Adrenal gland (tissue), 12 donors: ENCODE results near the gene DHRS13. TPM values are rescaled to one million over a fixed set of nuclear protein-coding genes. Genes with fewer than 3 reads are reported as not detected.
A peak's percentile ranks its signal among the peaks of the same experiment; 100 is the strongest.

Experiments used
- DNase-seq, 7 donors: peaks; one replicate each; pipeline ENCODE4 v3.0.0-alpha.2; 2019 to 2020
- H3K27ac ChIP-seq, 5 donors: fragments of 200-600 bp; sonication (generic) in 4 of 5; 1 replicate in 3 of 5; 2 replicates in 2 of 5; pipeline versions ENCODE4 v1.5.1 to v1.8.0; 2016 to 2020; ENCODE audit warnings: mild to moderate bottlenecking in 1 of 5
- H3K27me3 ChIP-seq: fragments of 200-600 bp; 2 replicates; pipeline ENCODE4 v1.8.0; 2021
- H3K36me3 ChIP-seq, 2 donors: fragments of 200-600 bp; replicated peaks in 1 of 2; 1 replicate in 1 of 2; 2 replicates in 1 of 2; pipeline versions ENCODE4 v1.5.1 to v1.8.0; 2018 to 2022
- H3K4me1 ChIP-seq, 2 donors: fragments of 200-600 bp; replicated peaks in 1 of 2; 1 replicate in 1 of 2; 2 replicates in 1 of 2; pipeline versions ENCODE4 v1.5.1 to v1.8.0; 2018 to 2021
- H3K4me3 ChIP-seq, 4 donors: fragments of 200-600 bp; sonication (generic) in 3 of 4; one replicate each; pipeline ENCODE4 v1.5.1; 2016 to 2018
- H3K9me3 ChIP-seq, 3 donors: fragments of 200-600 bp; sonication (generic) in 1 of 3; replicated peaks in 1 of 3; 1 replicate in 2 of 3; 2 replicates in 1 of 3; pipeline versions ENCODE4 v1.5.1 to v1.8.0; 2016 to 2021
- CTCF ChIP-seq, 6 experiments: fragments of 450-650 bp in 4 of 6; fragments of 200-600 bp in 2 of 6; sonication (generic) in 1 of 6; IDR thresholded peaks; 1 replicate in 5 of 6; 2 replicates in 1 of 6; pipeline versions ENCODE4 v1.5.1 to v1.8.0; 2016 to 2021; ENCODE audit warnings: antibody characterized with exemption in 6 of 6, mild to moderate bottlenecking in 2 of 6, moderate library complexity in 1 of 6
- POLR2A ChIP-seq, 2 donors: fragments of 450-650 bp; IDR thresholded peaks; one replicate each; pipeline ENCODE4 v1.6.1; 2017; ENCODE audit warnings: antibody characterized with exemption in 2 of 2, mild to moderate bottlenecking in 2 of 2, moderate library complexity in 1 of 2
- WGBS, 4 donors: extraction: QIAGEN DNeasy Blood & Tissue Kit in 2 of 4; methylation state at CpG; one replicate each; pipeline versions ENCODE4 v1.1.5 to v1.1.7; 2013 to 2017; 5-methylcytosine and 5-hydroxymethylcytosine counted together
- intact Hi-C, 2 donors: fragments of 100-400 bp; cut with DNase I; formaldehyde crosslinking; loops; one replicate each; pipeline versions ENCODE4 v1.14.1 to v1.15.0; 2022 to 2023
- polyA plus RNA-seq, 3 donors: library from polyadenylated mRNA; stranded (reverse); fragments of 200-250 nt in 2 of 3; fragments of 350-450 nt in 1 of 3; fragmentation: Illumina TruSeq in 1 of 3; extraction: RNeasy Lipid Tissue Mini Kit (QIAGEN cat#74804) in 1 of 3; gene quantifications; one replicate each; pipeline ENCODE4 v1.2.3, GENCODE V29; 2013 to 2014
- total RNA-seq, 9 donors: library from RNA; depleted of rRNA in 4 of 9; stranded (reverse); fragments of >200 nt in 4 of 9; fragments of 120-200 nt in 1 of 9; fragmentation: NEBNext Ultra II Directional in 1 of 9; extraction: Animal tissue kit (Norgen Biotek cat#: 25700) in 1 of 9; gene quantifications; one replicate each; pipeline versions ENCODE4 v1.1.0 to v1.2.4, GENCODE V29; 2013 to 2023
- donor health status: healthy with polysubstance abuse.
- donor health status: Bipolar disorder and iron deficiency.
- donor health status: DM: yes; HTN: yes; CAD: no.
- donor health status: DM: no; HTN: no; CAD: no.
- donor health status: DM: no; HTN: no; CAD: no.
- donor health status: DM: yes; HTN: yes; CAD: no.

DHRS13 gene
- total and polyA plus RNA-seq, 12 donors, result 4.4 to 23.5 (median 14.7) TPM

DNA sequence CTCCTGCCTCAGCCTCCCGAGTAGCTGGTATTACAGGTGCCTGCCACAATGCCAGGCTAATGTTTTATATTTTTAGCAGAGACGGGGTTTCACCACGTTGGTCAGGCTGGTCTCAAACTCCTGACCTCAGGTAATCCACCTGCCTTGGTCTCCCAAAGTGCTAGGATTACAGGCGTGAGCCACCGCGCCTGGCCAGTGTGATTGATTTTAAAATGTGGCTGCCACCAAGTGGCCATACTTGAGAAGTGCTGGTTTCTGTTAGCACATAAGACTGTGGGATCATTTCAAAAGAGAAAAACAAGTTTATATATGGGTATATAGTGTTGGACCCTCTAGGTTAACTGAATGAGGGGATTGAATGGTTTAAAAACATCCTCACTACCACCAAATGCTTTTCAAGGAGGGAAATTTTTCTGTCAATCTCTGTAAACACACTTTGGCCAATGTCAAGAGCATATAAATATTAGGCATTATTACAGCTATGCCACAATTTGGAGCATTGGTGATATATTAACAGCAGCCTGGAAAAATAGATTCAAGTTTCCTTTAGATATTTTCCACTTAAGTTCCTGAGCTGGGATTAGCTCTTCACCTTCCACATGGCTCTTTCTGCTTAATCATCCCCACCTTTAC lies 13.5 kb upstream of the DHRS13 start:
- peaks cover 0 to 16% of the 10 kb centered on the region in 2 donors for H3K4me1 ChIP-seq
- no peak for TF ChIP-seq POLR2A (IDR thresholded peaks at IDR 0.05)
- TF ChIP-seq CTCF (IDR thresholded peaks at IDR 0.05), result peak; percentile 46 to 75 (median 67)
- no peaks in the 10 kb centered on the region for H3K27me3 ChIP-seq
- peaks cover 0 to 98% of the 10 kb centered on the region in 2 donors for H3K36me3 ChIP-seq
- peak in 6 of 7 donors; percentile 44 to 80 (median 60) for DNase-seq
- no peak overlapping the region for H3K4me3 ChIP-seq
- no peaks in the 10 kb centered on the region for H3K9me3 ChIP-seq
- 35 to 41% (median 37%) methylated on average over 6 of the region's 6 CpGs for WGBS, 4 donors
- no peak overlapping the region for H3K27ac ChIP-seq
- intact Hi-C loops, result loop anchor here in 1 of 2 donors (10.0 kb wide), 2 partner anchors 62 to 162 kb away; partner anchors contain the start of gene ERAL1

- H3K4me3 ChIP-seq, result no peak overlapping the region
- no peak overlapping the region for H3K27ac ChIP-seq
- no peaks in the 10 kb centered on the region for H3K27me3 ChIP-seq
- WGBS, 4 donors, result 87 to 96% (median 93%) methylated on average over 4 to 6 of the region's 6 CpGs
- intact Hi-C loops, result loop anchor here in 1 of 2 donors (10.0 kb wide), 2 partner anchors 58 to 158 kb away; partner anchors contain the start of gene ERAL1
- H3K4me1 ChIP-seq, result peaks cover 8 to 24% of the 10 kb centered on the region in 2 donors
- no peak for TF ChIP-seq POLR2A (IDR thresholded peaks at IDR 0.05)
- TF ChIP-seq CTCF (IDR thresholded peaks at IDR 0.05), result no peak
- no peak for DNase-seq
- peaks cover 0 to 98% of the 10 kb centered on the region in 2 donors for H3K36me3 ChIP-seq
- no peaks in the 10 kb centered on the region for H3K9me3 ChIP-seq
Measured at GRCh38 chr17:28912938-28913333, 10.1 kb upstream of the DHRS13 start.

- Histone ChIP-seq H3K4me1 (peaks cover 8 to 24% of the 10 kb centered on the region in 2 donors), H3K36me3 (peaks cover 0 to 98% of the 10 kb centered on the region in 2 donors), H3K27me3 (no peaks in the 10 kb centered on the region), H3K27ac (no peak overlapping the region), H3K9me3 (no peaks in the 10 kb centered on the region), H3K4me3 (no peak overlapping the region)
- intact Hi-C loops, result loop anchor here in 1 of 2 donors (10.0 kb wide), 2 partner anchors 58 to 158 kb away; partner anchors contain the start of gene ERAL1
- TF ChIP-seq POLR2A (IDR thresholded peaks at IDR 0.05) (no peak), CTCF (IDR thresholded peaks at IDR 0.05) (peak in 3 of 6 experiments; percentile 6 to 28 (median 18))
- peak in 1 of 7 donors; percentile 39 for DNase-seq
- 71 to 77% (median 74%) methylated on average over 12 to 20 of the region's 20 CpGs for WGBS, 4 donors
Measured at GRCh38 chr17:28912281-28912937, 9.5 kb upstream of the DHRS13 start.

DNA sequence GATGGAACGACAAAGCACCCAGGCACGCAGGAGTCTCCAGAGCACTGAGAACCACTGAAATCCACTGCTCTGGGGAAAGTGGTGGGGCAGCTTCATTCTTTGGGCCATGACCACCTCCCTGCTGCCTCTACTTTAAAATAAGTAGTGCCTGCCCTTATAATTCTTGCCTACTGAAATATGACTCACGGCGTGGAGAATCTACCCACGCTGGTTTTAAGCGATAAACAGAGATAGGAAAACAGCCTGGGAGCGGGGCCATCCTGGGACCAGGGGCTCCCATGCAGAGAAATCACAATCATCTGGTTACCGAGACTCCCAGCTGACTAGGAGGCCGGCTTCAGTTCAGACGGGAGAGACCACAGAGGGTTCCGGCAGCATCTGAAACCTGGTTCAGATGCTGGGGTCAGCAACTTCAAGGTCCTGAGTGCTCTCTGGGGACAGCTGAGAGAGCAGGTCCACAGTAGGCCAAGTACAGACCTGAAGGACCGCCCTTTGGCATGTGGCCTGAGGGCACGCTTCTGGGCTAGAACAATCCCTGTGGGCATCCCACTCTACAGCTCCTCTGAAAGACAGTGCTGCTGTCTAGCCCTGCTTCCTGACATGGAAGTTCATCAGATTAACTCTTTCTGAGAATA lies 8.6 kb upstream of the DHRS13 start:
- H3K4me3 ChIP-seq, result no peak overlapping the region
- intact Hi-C loops, result loop anchor here in 1 of 2 donors (10.0 kb wide), 2 partner anchors 57 to 157 kb away; partner anchors contain the start of gene ERAL1
- peak overlapping the region in 1 of 5 donors; percentile 9 for H3K27ac ChIP-seq
- peaks cover 0 to 97% of the 10 kb centered on the region in 2 donors for H3K36me3 ChIP-seq
- DNase-seq, result no peak
- no peaks in the 10 kb centered on the region for H3K9me3 ChIP-seq
- 87 to 95% (median 91%) methylated on average over 13 of the region's 13 CpGs for WGBS, 4 donors
- peaks cover 8 to 23% of the 10 kb centered on the region in 2 donors for H3K4me1 ChIP-seq
- H3K27me3 ChIP-seq, result no peaks in the 10 kb centered on the region
- TF ChIP-seq CTCF (IDR thresholded peaks at IDR 0.05) (no peak), POLR2A (IDR thresholded peaks at IDR 0.05) (no peak)
